Stimulated activated naive CD4-positive, alpha-beta T cell treated with Interleukin-2 at 50 U/mL for 16 hours (primary cell): ENCODE results near the gene DRAP1.
"Not testable (repeated sequence)": the region's sequence is repeated elsewhere in the genome, so short reads cannot be mapped to it uniquely, and the experiment has no call there.

ENCODE experiments used
- DNase-seq: peaks from one replicate; lab custom pipeline; 2025; lab: John Stamatoyannopoulos, UW

The DRAP1 gene

GRCh38 chr11:65931773-65932557, 12.7 kb downstream of the DRAP1 start:
- no peak for DNase-seq

- no peak for DNase-seq
These were observed 13.3 kb downstream of the DRAP1 start for GRCh38 chr11:65932558-65932919.

DNA sequence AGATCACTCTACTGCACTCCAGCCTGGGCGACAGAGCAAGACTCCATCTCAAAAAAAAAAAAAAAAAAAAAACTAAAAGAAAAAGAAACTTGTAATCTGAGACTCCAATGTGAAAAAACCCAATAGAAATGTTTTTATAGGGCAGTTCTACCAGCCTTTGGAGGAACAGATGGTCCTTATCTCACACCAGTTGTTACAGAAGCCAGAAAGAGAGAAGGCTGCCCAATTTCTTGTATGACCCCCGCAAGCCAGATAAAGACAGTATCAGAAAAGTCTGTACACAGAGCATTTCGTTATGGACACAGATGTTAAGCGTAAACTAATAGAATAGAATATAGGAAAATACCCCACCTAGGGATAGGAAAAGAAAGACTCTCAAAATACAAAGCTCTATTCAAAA, 14.8 kb downstream of the DRAP1 start:
- DNase-seq, result no peak

DNA sequence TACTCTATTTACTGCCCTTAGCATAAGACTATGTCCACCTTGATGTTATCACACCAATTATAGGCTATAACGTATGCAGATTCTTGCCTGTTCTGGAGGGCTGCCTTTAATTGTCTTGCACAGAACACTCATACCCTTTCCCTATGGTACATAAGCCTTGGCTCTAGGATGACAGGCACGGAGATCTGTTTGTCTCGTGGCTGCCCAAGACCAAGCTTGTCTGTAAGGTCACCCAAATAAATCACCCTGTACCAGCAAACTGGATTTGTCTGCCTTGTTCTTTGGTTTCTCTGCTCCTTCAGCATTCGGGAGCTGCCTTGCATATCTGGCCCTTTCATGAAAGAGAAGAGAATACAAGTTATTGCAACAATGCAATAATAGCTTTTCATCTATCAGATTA, 18.5 kb downstream of the DRAP1 start:
- no peak for DNase-seq

DNA sequence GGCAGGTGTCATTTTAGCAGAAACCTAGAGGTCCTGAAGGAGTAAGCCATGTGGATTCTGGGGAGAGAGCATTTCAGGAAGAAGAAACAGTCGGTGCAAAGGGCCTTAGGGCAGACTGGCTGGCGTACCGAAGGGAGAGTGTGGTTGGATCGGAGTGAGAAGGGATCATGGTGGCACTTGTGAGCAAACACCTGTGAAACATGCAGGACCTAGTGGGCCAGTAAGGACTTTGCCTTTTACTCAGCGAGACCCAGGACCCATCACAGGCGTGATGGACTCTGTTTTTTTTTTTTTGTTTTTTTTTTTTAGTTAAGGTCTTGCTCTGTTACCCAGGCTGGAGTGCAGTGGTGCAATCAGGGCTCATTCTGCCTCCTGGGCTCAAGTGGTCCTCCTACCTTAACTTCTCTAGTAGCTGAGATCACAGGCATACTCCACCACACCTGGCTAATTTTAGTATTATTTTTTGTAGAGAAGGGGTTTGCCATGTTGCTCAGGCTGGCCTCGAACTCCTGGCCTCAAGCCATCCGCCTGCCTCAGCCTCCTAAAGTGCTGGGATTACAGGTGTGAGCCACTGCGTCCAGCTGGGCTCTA, 22.6 kb downstream of the DRAP1 start:
- no peak for DNase-seq

- no peak for DNase-seq
These were observed 23.3 kb downstream of the DRAP1 start for GRCh38 chr11:65942531-65942930.

DNA sequence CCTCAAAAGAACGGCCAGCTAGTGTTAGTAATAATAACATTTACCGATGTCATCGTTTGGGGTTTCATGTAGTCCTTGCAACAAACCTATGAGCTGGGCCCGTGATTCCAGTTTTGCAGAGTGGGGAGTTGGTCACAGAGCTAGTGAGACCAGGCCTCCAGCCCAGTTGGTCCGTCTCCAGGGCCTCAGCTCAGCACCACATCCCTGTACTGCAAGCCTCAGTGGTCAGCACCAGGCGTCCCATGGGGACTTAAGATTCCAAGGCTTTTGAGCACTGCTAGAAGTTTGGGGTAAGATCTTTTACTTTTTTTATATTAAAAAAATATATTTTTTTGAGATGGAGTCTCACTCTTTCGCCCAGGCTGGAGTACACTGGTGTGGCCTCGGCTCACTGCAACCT, 25.0 kb downstream of the DRAP1 start:
- DNase-seq, result no peak

GRCh38 chr11:65944767-65945166, 25.5 kb downstream of the DRAP1 start:
- DNase-seq, result no peak

GRCh38 chr11:65945430-65945911, 26.2 kb downstream of the DRAP1 start, which contains the start of gene TSGA10IP:
TSS of gene TSGA10IP (plus strand) at chr11:65945480. CDS start at chr11:65945676, 196 bp downstream.
- DNase-seq, result no peak

GRCh38 chr11:65945941-65946558, 26.8 kb downstream of the DRAP1 start:
- no peak for DNase-seq

DNA sequence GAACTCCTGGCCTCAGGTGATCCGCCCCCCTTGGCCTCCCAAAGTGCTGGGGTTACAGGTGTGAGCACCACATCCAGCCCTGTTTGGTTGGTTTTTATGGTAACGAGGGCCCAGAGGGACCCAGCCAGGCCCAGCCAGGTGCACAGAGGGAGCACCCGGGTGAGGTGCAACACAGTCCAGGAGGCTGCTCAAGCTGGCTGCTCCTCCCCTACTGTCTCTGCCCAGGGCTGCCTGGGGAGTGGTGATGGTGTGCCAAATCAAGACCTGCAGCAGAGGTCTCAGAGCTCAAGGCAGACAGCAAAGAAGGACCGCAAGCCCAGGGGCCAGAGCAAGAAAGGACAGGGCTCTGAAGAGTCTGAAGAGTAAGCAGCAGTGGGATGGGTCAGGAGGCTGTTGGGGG, 27.4 kb downstream of the DRAP1 start:
- no peak for DNase-seq

GRCh38 chr11:65947133-65947532, 27.9 kb downstream of the DRAP1 start:
- DNase-seq, result no peak

DNA sequence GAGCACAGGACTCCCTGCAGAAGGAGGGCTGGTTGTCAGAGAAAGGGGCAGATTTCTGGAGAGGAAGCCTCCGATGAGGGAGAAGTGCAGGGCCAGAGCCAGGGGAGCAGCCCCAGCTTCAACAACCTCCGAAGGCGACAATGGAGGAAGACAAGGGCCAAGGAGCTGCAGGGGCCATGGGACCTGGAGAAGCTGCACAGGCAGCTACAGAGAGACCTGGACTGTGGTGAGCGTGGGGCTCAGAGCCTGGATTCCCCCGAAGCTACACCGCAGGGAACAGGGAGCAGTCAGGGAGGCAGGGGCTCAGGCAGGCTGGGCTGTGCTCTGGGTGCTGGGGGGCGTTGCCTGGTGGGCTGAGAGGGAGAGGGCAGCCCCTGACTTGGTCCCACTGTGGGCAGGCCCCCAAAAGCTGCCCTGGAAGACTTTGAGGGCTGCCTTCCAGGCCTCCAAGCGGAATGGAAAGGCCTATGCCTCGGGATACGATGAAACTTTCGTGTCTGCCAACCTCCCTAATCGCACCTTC, 28.4 kb downstream of the DRAP1 start:
- no peak for DNase-seq

- DNase-seq, result not testable (repeated sequence)
These were observed 31.5 kb downstream of the DRAP1 start for GRCh38 chr11:65950711-65951110.

DNA sequence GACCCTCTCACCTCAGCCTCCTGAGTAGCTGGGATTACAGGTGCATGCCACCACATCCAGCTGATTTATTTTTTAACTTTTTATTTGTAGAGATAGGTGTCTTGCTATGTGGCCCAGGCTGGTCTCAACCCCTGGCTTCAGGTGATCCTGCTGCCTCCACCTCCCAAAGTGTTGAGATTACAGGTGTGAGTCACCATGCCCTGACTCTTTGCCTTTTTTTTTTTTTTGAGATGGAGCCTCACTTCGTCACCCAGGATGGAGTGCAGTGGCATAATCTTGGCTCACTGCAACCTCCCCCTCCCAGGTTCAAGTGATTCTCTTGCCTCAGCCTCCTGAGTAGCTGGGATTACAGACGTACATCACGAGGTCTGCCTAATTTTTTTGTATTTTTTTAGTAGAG, 32.4 kb downstream of the DRAP1 start:
- not testable (repeated sequence) for DNase-seq

DNA sequence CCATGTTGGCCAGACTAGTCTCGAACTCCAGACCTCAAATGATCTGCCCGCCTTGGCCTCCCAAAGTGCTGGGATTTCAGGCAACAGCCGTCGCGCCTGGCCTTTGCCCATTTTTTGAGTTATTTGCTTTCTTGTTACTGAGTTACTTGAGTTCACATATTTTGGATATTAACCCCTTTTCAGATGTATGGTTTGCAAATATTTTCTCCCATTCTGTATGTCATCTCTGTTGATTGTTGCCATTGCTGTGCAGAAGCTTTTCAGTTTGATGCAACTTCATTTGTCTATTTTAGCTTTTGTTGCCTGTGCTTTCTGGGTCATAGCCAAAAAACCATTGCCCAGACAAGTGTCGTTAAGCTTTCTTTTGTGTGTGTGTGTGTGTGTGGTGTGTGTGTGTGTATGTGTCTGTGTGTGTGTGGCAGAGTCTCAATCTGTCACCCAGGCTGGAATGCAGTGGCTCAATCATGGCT, 32.9 kb downstream of the DRAP1 start:
- no peak for DNase-seq

GRCh38 chr11:65953471-65953870, 34.2 kb downstream of the DRAP1 start:
- no peak for DNase-seq

GRCh38 chr11:65954771-65955170, 35.5 kb downstream of the DRAP1 start:
- DNase-seq, result no peak

GRCh38 chr11:65958291-65958690, 39.1 kb downstream of the DRAP1 start:
- no peak for DNase-seq

DNA sequence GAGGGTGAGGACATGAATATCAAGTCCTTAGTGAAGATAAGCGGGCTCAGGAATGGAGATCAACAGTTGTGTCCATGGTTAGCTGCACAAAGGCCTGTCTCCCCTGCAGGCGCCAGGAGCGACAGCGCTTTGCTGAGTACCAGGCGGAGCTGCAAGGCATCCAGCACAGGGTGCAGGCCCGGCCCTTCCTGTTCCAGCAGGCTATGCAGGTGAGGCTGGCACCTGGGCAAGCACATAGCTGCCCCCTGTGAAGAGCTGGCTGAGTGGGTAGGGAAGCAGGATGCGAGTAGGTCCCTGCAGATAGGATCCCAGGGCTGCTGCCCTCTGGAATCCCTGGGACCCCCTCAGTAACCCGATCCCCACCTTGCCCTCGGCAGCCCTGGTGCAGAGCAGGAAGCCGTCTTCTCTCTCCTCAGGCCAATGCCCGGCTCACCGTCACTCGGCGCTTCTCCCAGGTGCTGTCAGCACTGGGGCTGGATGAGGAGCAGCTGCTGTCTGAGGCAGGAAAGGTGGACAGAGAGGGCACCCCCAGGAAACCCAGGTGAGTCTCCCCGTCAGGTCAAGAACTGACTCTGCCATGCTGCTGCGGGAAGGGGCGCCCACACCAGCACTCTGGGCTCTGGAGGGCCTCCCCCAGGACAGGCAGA, 39.7 kb downstream of the DRAP1 start:
- no peak for DNase-seq

DNA sequence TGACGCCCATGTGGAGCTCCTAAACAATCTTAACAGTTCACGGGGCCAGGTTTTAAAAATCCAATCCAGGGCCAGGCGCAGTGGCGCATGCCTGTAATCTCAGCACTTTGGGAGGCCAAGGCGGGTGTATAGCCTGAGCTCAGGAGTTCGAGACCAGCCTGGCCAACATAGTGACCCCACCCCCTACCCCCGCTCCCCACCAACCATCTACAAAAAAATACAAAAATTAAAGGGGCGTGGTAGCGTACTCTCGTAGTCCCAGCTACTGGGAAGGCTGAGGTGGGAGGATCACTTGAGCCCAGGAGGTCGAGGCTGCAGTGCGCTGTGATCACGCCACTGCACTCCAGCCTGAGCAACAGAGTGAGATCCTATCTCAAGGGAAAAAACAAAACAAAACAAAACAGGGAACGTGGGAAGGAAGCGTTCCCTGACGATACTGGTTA, 41.6 kb downstream of the DRAP1 start:
- no peak for DNase-seq
